DND-41 (cell line): ENCODE data around the gene SLC25A38.

Experiments
- CTCF ChIP-seq: IDR thresholded peaks from 2 replicates; pipeline ENCODE4 v1.5.1; 2012; ENCODE audit warnings: borderline replicate concordance, low read length, moderate library complexity, mild to moderate bottlenecking; ENCODE audit not compliant: poor library complexity, severe bottlenecking; ENCODE audit errors: extremely low read depth
- EZH2 ChIP-seq: IDR thresholded peaks from 3 replicates; pipeline ENCODE4 v1.6.1; 2012; ENCODE audit warnings: borderline replicate concordance, low read depth, mild to moderate bottlenecking, moderate library complexity, low read length, inconsistent platforms; ENCODE audit not compliant: severe bottlenecking

- TF ChIP-seq CTCF (no peak), EZH2 (no peak)
Observed at GRCh38 chr3:39401983-39402382, 18.8 kb downstream of the SLC25A38 start.
